Glutamatergic neuron (in vitro differentiated cells): ENCODE data around the gene USP47. TPM values are rescaled to one million over a fixed set of nuclear protein-coding genes. Genes with fewer than 3 reads are reported as not detected.

ENCODE experiments used
- DNase-seq: peaks from one replicate; pipeline ENCODE4 v3.0.0; 2022
- H3K27ac Mint-ChIP-seq: one replicate; pipeline ENCODE4 v1.8.0; 2020; ENCODE audit warnings: mild to moderate bottlenecking, mixed read lengths, inconsistent platforms; ENCODE audit not compliant: unreplicated experiment
- H3K27me3 Mint-ChIP-seq: one replicate; pipeline ENCODE4 v1.8.0; 2020; ENCODE audit warnings: mild to moderate bottlenecking, moderate library complexity, mixed read lengths, inconsistent platforms; ENCODE audit not compliant: unreplicated experiment
- H3K36me3 Mint-ChIP-seq: one replicate; pipeline ENCODE4 v1.8.0; 2020; ENCODE audit warnings: mild to moderate bottlenecking, mixed read lengths, inconsistent platforms; ENCODE audit not compliant: unreplicated experiment
- H3K4me1 Mint-ChIP-seq: one replicate; pipeline ENCODE4 v1.8.0; 2020; ENCODE audit warnings: mild to moderate bottlenecking, low read depth, mixed read lengths, inconsistent platforms; ENCODE audit not compliant: unreplicated experiment
- H3K4me3 Mint-ChIP-seq: one replicate; pipeline ENCODE4 v1.8.0; 2020; ENCODE audit warnings: mild to moderate bottlenecking, mixed read lengths, inconsistent platforms; ENCODE audit not compliant: unreplicated experiment
- H3K9me3 Mint-ChIP-seq: one replicate; pipeline ENCODE4 v1.8.0; 2020; ENCODE audit warnings: mild to moderate bottlenecking, moderate library complexity, mixed read lengths, inconsistent platforms; ENCODE audit not compliant: unreplicated experiment
- CTCF ChIP-seq: fragments of 200-600 bp; sonication (generic); IDR thresholded peaks from one replicate; pipeline ENCODE4 v1.5.0; 2021; ENCODE audit not compliant: partially characterized antibody, unreplicated experiment
- total RNA-seq: library from RNA; stranded (reverse); fragmentation: NEBNext Ultra II Directional; extraction: Animal tissue kit (Norgen Biotek cat#: 25700); gene quantifications from one replicate; pipeline ENCODE4 v1.2.1, GENCODE V29; 2021; ENCODE audit not compliant: unreplicated experiment

Gene USP47
- total RNA-seq, 1 donor from 2014 or later, result 63.4 TPM

GRCh38 chr11:11972730-11973341, 131.1 kb downstream of the USP47 start:
- Mint-ChIP-seq H3K36me3 (no peaks in the 10 kb centered on the region), H3K9me3 (peaks cover 4% of the 10 kb centered on the region), H3K27ac (no peak overlapping the region), H3K27me3 (peaks cover 2% of the 10 kb centered on the region), H3K4me1 (peaks cover 50% of the 10 kb centered on the region), H3K4me3 (no peak overlapping the region)
- TF ChIP-seq CTCF, result no peak
- DNase-seq, result no peak

- peaks cover 4% of the 10 kb centered on the region for H3K27me3 Mint-ChIP-seq
- peak overlapping the region; percentile 15 for H3K27ac Mint-ChIP-seq
- H3K9me3 Mint-ChIP-seq, result peaks cover 5% of the 10 kb centered on the region
- H3K4me3 Mint-ChIP-seq, result no peak overlapping the region
- no peak for TF ChIP-seq CTCF
- H3K36me3 Mint-ChIP-seq, result no peaks in the 10 kb centered on the region
- no peak for DNase-seq
- H3K4me1 Mint-ChIP-seq, result peaks cover 50% of the 10 kb centered on the region
Measured at GRCh38 chr11:11973361-11973800, 131.6 kb downstream of the USP47 start.

- peaks cover 51% of the 10 kb centered on the region for H3K4me1 Mint-ChIP-seq
- peaks cover 7% of the 10 kb centered on the region for H3K9me3 Mint-ChIP-seq
- DNase-seq, result no peak
- H3K36me3 Mint-ChIP-seq, result no peaks in the 10 kb centered on the region
- peaks cover 6% of the 10 kb centered on the region for H3K27me3 Mint-ChIP-seq
- peak overlapping the region; percentile 15 for H3K27ac Mint-ChIP-seq
- TF ChIP-seq CTCF, result no peak
- H3K4me3 Mint-ChIP-seq, result no peak overlapping the region
Measured at GRCh38 chr11:11973866-11974265, 132.1 kb downstream of the USP47 start.

- Mint-ChIP-seq H3K27ac (no peak overlapping the region), H3K36me3 (no peaks in the 10 kb centered on the region), H3K4me1 (peaks cover 54% of the 10 kb centered on the region), H3K9me3 (peaks cover 9% of the 10 kb centered on the region), H3K4me3 (no peak overlapping the region), H3K27me3 (peaks cover 9% of the 10 kb centered on the region)
- DNase-seq, result no peak
- TF ChIP-seq CTCF, result no peak
Measured at GRCh38 chr11:11975201-11976092, 133.7 kb downstream of the USP47 start.
